HepG2 (cell line): Measurements from ENCODE around the gene NEK3.

Experiments used
- HDAC2 ChIP-seq: sonication (generic); formaldehyde crosslinking; IDR thresholded peaks from 2 replicates; pipeline ENCODE4 v1.4.0; 2020; ENCODE audit warnings: missing genetic modification reagents
- KMT2A ChIP-seq: sonication (generic); formaldehyde crosslinking; IDR thresholded peaks from 2 replicates; pipeline ENCODE4 v1.4.0; 2020; ENCODE audit warnings: missing genetic modification reagents
- NBN ChIP-seq: fragments of 450-650 bp; conservative IDR thresholded peaks from 2 replicates; pipeline ENCODE4 v1.6.1; 2017
- POGZ ChIP-seq: sonication (generic); formaldehyde crosslinking; IDR thresholded peaks from 2 replicates; pipeline ENCODE4 v1.4.0; 2020; ENCODE audit warnings: mild to moderate bottlenecking, missing genetic modification reagents
- RFX3 ChIP-seq: IDR thresholded peaks from 2 replicates; pipeline ENCODE4 v1.6.1; 2016; ENCODE audit warnings: missing biosample characterization, missing genetic modification reagents
- TAF1 ChIP-seq: sonication (generic); formaldehyde crosslinking; IDR thresholded peaks from 2 replicates; pipeline ENCODE4 v1.4.0; 2020; ENCODE audit warnings: missing genetic modification reagents
- TP53 ChIP-seq: sonication (generic); formaldehyde crosslinking; conservative IDR thresholded peaks from 2 replicates; pipeline ENCODE4 v1.4.0; 2020; ENCODE audit warnings: missing genetic modification reagents
- ZFP36 ChIP-seq: fragments of 150-350 bp; IDR thresholded peaks from 2 replicates; pipeline ENCODE4 v1.6.1; 2018; ENCODE audit warnings: borderline replicate concordance, low read length, low read depth; ENCODE audit not compliant: partially characterized antibody
- TF ChIP-seq, protein P1 (sequence below): sonication (generic); formaldehyde crosslinking; IDR thresholded peaks from 2 replicates; pipeline ENCODE4 v1.5.0; 2020; ENCODE audit warnings: mild to moderate bottlenecking, missing genetic modification reagents, moderate library complexity
- TF ChIP-seq, protein P2 (sequence below): IDR thresholded peaks from 2 replicates; pipeline ENCODE4 v1.6.1; 2012; ENCODE audit warnings: inconsistent platforms
- TF ChIP-seq, protein P3 (sequence below): sonication (generic); formaldehyde crosslinking; IDR thresholded peaks from 2 replicates; pipeline ENCODE4 v1.4.0; 2020; ENCODE audit warnings: missing genetic modification reagents
- TF ChIP-seq, protein P4 (sequence below): sonication (generic); formaldehyde crosslinking; IDR thresholded peaks from 2 replicates; pipeline ENCODE4 v1.4.0; 2020; ENCODE audit warnings: low read depth, missing genetic modification reagents
- TF ChIP-seq, protein P5 (sequence below): sonication (generic); formaldehyde crosslinking; conservative IDR thresholded peaks from 2 replicates; pipeline ENCODE4 v1.4.0; 2020; ENCODE audit warnings: missing genetic modification reagents

DNA sequence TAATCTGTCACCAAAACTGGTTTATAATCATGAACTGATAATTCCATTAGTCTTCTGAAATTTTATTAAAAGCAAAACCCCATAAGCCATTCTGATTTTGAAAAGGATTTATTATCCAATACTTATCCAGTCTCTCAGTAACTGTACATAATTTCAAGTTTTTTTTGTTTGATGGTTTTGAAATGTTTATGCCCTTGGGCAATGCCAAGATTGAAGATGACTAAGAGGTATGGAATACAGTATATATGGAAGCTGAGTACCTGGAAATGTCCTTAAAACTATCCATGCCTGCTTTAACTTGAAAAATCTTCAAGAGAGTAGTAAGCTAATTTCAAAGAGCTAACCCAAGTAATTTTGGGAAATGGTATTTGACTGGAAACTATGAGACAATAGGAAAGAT, 28.8 kb downstream of the NEK3 start:
- TF ChIP-seq POGZ (CRISPR knock-in tag) (no peak), KMT2A (CRISPR knock-in tag) (no peak), TP53 (CRISPR knock-in tag) (no peak), ZFP36 (no peak), RFX3 (CRISPR knock-in tag) (no peak), NBN (no peak), TAF1 (CRISPR knock-in tag) (no peak), HDAC2 (CRISPR knock-in tag) (no peak)
- TF ChIP-seq, protein P1, sequence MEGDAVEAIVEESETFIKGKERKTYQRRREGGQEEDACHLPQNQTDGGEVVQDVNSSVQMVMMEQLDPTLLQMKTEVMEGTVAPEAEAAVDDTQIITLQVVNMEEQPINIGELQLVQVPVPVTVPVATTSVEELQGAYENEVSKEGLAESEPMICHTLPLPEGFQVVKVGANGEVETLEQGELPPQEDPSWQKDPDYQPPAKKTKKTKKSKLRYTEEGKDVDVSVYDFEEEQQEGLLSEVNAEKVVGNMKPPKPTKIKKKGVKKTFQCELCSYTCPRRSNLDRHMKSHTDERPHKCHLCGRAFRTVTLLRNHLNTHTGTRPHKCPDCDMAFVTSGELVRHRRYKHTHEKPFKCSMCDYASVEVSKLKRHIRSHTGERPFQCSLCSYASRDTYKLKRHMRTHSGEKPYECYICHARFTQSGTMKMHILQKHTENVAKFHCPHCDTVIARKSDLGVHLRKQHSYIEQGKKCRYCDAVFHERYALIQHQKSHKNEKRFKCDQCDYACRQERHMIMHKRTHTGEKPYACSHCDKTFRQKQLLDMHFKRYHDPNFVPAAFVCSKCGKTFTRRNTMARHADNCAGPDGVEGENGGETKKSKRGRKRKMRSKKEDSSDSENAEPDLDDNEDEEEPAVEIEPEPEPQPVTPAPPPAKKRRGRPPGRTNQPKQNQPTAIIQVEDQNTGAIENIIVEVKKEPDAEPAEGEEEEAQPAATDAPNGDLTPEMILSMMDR (CRISPR knock-in tag): no peak
- TF ChIP-seq, protein P2, sequence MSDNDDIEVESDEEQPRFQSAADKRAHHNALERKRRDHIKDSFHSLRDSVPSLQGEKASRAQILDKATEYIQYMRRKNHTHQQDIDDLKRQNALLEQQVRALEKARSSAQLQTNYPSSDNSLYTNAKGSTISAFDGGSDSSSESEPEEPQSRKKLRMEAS: no peak
- TF ChIP-seq, protein P3, sequence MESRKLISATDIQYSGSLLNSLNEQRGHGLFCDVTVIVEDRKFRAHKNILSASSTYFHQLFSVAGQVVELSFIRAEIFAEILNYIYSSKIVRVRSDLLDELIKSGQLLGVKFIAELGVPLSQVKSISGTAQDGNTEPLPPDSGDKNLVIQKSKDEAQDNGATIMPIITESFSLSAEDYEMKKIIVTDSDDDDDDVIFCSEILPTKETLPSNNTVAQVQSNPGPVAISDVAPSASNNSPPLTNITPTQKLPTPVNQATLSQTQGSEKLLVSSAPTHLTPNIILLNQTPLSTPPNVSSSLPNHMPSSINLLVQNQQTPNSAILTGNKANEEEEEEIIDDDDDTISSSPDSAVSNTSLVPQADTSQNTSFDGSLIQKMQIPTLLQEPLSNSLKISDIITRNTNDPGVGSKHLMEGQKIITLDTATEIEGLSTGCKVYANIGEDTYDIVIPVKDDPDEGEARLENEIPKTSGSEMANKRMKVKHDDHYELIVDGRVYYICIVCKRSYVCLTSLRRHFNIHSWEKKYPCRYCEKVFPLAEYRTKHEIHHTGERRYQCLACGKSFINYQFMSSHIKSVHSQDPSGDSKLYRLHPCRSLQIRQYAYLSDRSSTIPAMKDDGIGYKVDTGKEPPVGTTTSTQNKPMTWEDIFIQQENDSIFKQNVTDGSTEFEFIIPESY (CRISPR knock-in tag): no peak
- TF ChIP-seq, protein P4, sequence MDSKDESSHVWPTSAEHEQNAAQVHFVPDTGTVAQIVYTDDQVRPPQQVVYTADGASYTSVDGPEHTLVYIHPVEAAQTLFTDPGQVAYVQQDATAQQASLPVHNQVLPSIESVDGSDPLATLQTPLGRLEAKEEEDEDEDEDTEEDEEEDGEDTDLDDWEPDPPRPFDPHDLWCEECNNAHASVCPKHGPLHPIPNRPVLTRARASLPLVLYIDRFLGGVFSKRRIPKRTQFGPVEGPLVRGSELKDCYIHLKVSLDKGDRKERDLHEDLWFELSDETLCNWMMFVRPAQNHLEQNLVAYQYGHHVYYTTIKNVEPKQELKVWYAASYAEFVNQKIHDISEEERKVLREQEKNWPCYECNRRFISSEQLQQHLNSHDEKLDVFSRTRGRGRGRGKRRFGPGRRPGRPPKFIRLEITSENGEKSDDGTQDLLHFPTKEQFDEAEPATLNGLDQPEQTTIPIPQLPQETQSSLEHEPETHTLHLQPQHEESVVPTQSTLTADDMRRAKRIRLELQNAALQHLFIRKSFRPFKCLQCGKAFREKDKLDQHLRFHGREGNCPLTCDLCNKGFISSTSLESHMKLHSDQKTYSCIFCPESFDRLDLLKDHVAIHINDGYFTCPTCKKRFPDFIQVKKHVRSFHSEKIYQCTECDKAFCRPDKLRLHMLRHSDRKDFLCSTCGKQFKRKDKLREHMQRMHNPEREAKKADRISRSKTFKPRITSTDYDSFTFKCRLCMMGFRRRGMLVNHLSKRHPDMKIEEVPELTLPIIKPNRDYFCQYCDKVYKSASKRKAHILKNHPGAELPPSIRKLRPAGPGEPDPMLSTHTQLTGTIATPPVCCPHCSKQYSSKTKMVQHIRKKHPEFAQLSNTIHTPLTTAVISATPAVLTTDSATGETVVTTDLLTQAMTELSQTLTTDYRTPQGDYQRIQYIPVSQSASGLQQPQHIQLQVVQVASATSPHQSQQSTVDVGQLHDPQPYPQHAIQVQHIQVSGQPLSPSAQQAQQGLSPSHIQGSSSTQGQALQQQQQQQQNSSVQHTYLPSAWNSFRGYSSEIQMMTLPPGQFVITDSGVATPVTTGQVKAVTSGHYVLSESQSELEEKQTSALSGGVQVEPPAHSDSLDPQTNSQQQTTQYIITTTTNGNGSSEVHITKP (CRISPR knock-in tag): no peak
- TF ChIP-seq, protein P5, sequence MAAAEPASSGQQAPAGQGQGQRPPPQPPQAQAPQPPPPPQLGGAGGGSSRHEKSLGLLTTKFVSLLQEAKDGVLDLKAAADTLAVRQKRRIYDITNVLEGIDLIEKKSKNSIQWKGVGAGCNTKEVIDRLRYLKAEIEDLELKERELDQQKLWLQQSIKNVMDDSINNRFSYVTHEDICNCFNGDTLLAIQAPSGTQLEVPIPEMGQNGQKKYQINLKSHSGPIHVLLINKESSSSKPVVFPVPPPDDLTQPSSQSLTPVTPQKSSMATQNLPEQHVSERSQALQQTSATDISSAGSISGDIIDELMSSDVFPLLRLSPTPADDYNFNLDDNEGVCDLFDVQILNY (CRISPR knock-in tag): no peak
